NB4 (cell line): ENCODE results near the gene KLHL6.

ENCODE experiments used
- DNase-seq: peaks from one replicate; pipeline ENCODE4 v3.0.0; 2010; ENCODE audit warnings: low read depth
- H3K4me3 ChIP-seq: one replicate; pipeline ENCODE4 v1.5.1; 2011; ENCODE audit warnings: mild to moderate bottlenecking, low read depth, low read length, moderate library complexity
- MAX ChIP-seq: IDR thresholded peaks from 2 replicates; pipeline ENCODE4 v1.6.1; 2011; ENCODE audit warnings: low read depth, low read length
- MYC ChIP-seq: IDR thresholded peaks from 2 replicates; pipeline ENCODE4 v1.6.1; 2011; ENCODE audit warnings: low read depth, low read length
- POLR2A ChIP-seq: IDR thresholded peaks from 2 replicates; pipeline ENCODE4 v1.6.1; 2011; ENCODE audit warnings: mild to moderate bottlenecking; ENCODE audit not compliant: insufficient read length; ENCODE audit errors: extremely low read depth
- TF ChIP-seq, protein P1 (sequence below): IDR thresholded peaks from one replicate; pipeline ENCODE4 v1.5.1; 2012; ENCODE audit warnings: low read depth, low read length

Gene KLHL6

DNA sequence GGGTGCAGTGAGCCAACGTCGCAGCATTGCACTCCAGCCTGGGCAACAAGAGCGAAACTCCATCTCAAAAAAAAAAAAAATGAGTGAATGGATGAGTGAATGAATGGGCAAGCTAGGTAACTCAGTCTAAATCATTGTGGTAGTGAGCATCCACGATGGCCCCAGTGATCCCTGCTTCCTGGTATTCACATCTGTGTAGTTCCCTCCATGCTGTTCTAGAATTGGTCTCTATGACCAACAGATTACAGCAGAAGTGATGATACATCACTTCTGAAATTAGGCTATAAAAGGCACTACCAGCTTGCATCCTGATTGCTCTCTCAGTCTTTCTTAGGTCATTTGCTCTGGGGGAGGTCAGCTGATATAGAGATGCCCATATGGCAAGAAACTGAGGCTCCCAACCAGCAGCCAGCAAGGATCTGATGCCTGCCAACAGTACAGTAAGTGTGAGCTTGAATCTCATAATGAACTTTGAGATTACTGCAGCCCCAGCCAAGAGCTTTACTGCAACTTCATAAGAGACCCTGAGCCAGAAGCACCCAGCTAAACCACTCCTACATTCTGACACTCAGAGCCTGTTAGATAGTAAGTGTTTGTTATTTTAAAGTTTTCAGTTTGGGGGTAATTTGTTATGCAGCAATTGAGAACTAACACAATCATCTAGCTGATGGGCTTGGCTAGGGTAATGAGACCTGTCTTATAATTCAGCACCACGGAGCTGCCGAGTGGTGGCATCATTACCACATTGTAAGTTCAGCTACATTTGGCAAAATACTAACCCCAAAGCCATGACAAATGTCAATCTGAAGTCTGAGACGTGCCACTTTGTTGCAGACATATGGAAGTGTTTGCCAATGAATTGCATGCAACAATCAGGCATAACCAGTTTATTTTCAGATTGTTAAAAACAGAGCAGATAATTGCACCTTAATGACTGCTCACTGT is 53.0 kb downstream of the KLHL6 start:
- TF ChIP-seq POLR2A (no peak), MAX (no peak), MYC (no peak)
- TF ChIP-seq, protein P1, sequence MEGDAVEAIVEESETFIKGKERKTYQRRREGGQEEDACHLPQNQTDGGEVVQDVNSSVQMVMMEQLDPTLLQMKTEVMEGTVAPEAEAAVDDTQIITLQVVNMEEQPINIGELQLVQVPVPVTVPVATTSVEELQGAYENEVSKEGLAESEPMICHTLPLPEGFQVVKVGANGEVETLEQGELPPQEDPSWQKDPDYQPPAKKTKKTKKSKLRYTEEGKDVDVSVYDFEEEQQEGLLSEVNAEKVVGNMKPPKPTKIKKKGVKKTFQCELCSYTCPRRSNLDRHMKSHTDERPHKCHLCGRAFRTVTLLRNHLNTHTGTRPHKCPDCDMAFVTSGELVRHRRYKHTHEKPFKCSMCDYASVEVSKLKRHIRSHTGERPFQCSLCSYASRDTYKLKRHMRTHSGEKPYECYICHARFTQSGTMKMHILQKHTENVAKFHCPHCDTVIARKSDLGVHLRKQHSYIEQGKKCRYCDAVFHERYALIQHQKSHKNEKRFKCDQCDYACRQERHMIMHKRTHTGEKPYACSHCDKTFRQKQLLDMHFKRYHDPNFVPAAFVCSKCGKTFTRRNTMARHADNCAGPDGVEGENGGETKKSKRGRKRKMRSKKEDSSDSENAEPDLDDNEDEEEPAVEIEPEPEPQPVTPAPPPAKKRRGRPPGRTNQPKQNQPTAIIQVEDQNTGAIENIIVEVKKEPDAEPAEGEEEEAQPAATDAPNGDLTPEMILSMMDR: no peak
- no peak for DNase-seq
- H3K4me3 ChIP-seq: no peak overlapping the region

DNA sequence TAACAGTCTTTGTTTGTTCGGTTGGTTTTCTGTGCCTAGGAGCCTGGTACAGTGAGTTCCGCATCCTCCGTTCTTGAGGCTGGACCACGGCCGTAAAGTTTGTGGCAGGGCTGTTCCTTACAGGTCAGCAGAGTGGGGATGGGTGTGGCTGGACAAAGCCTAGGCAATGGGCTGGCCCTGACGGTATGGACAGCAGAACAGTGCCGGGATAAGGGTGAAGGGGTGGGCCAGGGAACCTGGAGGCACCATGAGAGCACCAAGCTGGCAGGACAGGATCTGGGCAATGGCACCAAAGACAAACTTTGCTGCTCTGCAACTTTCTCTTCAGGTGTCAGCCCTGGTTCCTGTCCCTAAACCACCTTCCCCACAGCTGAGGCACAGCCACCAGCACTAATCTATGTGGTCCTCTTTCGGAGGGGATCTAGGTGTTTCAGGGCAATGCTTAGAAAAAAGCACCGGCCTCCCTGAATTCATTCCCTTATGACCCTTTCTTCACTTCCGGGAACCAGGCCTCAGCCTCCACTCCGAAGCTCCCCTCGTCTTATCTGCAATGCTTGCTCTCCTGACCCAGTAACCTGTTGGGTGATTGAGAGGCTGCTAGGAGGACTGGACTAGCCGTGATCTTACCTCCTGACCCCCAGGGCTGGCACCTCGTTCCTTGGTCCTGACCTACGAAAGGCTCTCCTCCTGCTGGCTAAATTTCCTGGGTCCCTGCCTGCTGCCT is 54.4 kb downstream of the KLHL6 start:
- no peak for DNase-seq
- H3K4me3 ChIP-seq: no peak overlapping the region
- TF ChIP-seq MYC: no peak
- TF ChIP-seq POLR2A: no peak
- TF ChIP-seq, protein P1: no peak
- TF ChIP-seq MAX: no peak

DNA sequence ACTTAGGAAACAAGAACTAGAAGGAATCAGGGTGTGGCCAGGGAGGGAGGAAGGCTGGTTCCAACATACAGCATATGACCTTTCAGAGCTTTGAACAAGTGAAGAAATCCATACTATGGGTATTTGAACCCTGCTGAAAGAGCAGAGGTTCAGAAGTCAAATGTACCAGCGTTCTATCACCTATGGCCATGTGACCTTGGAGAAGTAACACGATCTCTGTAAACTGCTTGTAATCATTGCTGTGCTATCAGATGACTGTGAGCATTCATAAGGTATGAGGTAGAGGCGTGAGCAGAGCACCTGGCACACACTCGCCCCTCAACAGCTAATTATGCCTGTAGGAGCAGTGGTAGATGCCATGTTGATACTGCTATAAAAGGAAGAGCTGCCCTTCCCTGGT is 55.2 kb downstream of the KLHL6 start:
- TF ChIP-seq MAX (no peak), MYC (no peak), POLR2A (no peak)
- TF ChIP-seq, protein P1: no peak
- H3K4me3 ChIP-seq: no peak overlapping the region
- no peak for DNase-seq

GRCh38 chr3:183498634-183499033 is 56.9 kb downstream of the KLHL6 start:
- DNase-seq: no peak
- H3K4me3 ChIP-seq: no peak overlapping the region
- TF ChIP-seq MAX: no peak
- TF ChIP-seq, protein P1: no peak
- no peak for TF ChIP-seq POLR2A
- TF ChIP-seq MYC: no peak

GRCh38 chr3:183497313-183497712 is 58.2 kb downstream of the KLHL6 start:
- H3K4me3 ChIP-seq: no peak overlapping the region
- no peak for DNase-seq
- no peak for TF ChIP-seq POLR2A
- TF ChIP-seq MYC: no peak
- TF ChIP-seq, protein P1: no peak
- no peak for TF ChIP-seq MAX
